ENCODE measurements around the gene TARS3. TPM values are rescaled to one million over a fixed set of nuclear protein-coding genes. Genes with fewer than 3 reads are reported as not detected.

TARS3 gene
- total RNA-seq, 1 experiment from 2014 or later = 14.1 TPM

- Histone ChIP-seq H3K18ac (ENCODE audit: insufficient read length, low read depth, low read length) (no peak overlapping the region), H3K4me1 (ENCODE audit: insufficient read depth, low read length) (no peaks in the 10 kb centered on the region), H4K20me1 (ENCODE audit: control insufficient read depth, insufficient read depth, insufficient read length) (no peaks in the 10 kb centered on the region), H3K23me2 (ENCODE audit: insufficient read length, low read depth, low read length, poor library complexity, severe bottlenecking) (no peaks in the 10 kb centered on the region), H2BK5ac (ENCODE audit: insufficient read length, low read length) (no peak overlapping the region), H3K14ac (ENCODE audit: insufficient read depth, low read length) (no peak overlapping the region), H3K79me2 (ENCODE audit: insufficient read depth, low read length) (peaks cover 3% of the 10 kb centered on the region; the same call in 1 of the 2 replicates), H2BK15ac (ENCODE audit: low read depth, low read length) (no peak overlapping the region), H3K56ac (ENCODE audit: insufficient read length, low read depth, low read length) (no peak overlapping the region), H4K5ac (ENCODE audit: insufficient read length, low read depth, low read length) (no peak overlapping the region), H3K23ac (ENCODE audit: insufficient read length, low read depth, low read length) (no peak overlapping the region), H2BK120ac (ENCODE audit: low read depth, low read length, poor library complexity, severe bottlenecking) (no peak overlapping the region), H2AFZ (ENCODE audit: low read length) (no peak overlapping the region), H2BK12ac (ENCODE audit: insufficient read length, low read depth, low read length) (no peak overlapping the region), H3K4me2 (ENCODE audit: insufficient read depth, insufficient read length, low read length) (no peak overlapping the region), H3K4ac (ENCODE audit: low read depth, low read length) (no peak overlapping the region), H4K8ac (replicated peaks; ENCODE audit: insufficient read length, low read depth, low read length) (no peak overlapping the region), H3K79me1 (ENCODE audit: insufficient read depth, low read depth, low read length, poor library complexity, severe bottlenecking) (no peaks in the 10 kb centered on the region), H4K91ac (ENCODE audit: insufficient read length, low read depth, low read length) (no peak overlapping the region), H2AK5ac (ENCODE audit: insufficient read length, low read length) (no peak overlapping the region), H3K9me3 (ENCODE audit: control insufficient read depth, low read depth, low read length) (no peaks in the 10 kb centered on the region), H3T11ph (ENCODE audit: low read length) (no peak overlapping the region), H3K9ac (ENCODE audit: extremely low read depth, insufficient read length, low read length) (no peak overlapping the region), H3K27ac (ENCODE audit: insufficient read length, low read depth, low read length) (no peak overlapping the region), H2BK20ac (ENCODE audit: low read depth, low read length, poor library complexity, severe bottlenecking) (no peak overlapping the region), H3K27me3 (ENCODE audit: insufficient read depth, low read length) (no peaks in the 10 kb centered on the region)
- Mint-ChIP-seq H3K4me1 (peaks cover 7 to 9% of the 10 kb centered on the region in 2 experiments), H3K27me3 (ENCODE audit: low read depth) (no peaks in the 10 kb centered on the region), H3K36me3 (ENCODE audit: insufficient read depth in 1 of 3, low read depth in 3 of 3) (peaks cover 2 to 54% (median 43%) of the 10 kb centered on the region in 3 experiments; a peak in 5 of 7 replicates), H3K9me3 (no peaks in the 10 kb centered on the region), H3K4me3 (no peak overlapping the region), H3K27ac (no peak overlapping the region)
- TF ChIP-seq CTCF (conservative IDR thresholded peaks at IDR 0.05) = no peak
- no peak for DNase-seq
- WGBS (ENCODE audit: extremely low coverage, insufficient read length, low lambda C conversion rate) = no CpG with 5 or more reads among the region's 3 CpGs
Observed at GRCh38 chr15:101647251-101647650, 77.0 kb downstream of the TARS3 start.
